Tibial artery (tissue), 4 donors: Measurements from ENCODE around the gene FNDC3B.

Experiments used
- DNase-seq, 2 donors: peaks; one replicate each; pipeline ENCODE4 v3.0.0-alpha.2; 2019
- H3K27ac ChIP-seq, 2 donors: fragments of 200-600 bp; sonication (generic) in 1 of 2; 1 replicate in 1 of 2; 2 replicates in 1 of 2; pipeline ENCODE4 v1.5.1; 2018 to 2019; ENCODE audit warnings: mild to moderate bottlenecking in 1 of 2
- H3K27me3 ChIP-seq, 2 donors: fragments of 200-600 bp; sonication (generic) in 1 of 2; one replicate each; pipeline versions ENCODE4 v1.5.1 to v1.6.0; 2016 to 2019
- H3K36me3 ChIP-seq, 3 donors: fragments of 200-600 bp; sonication (generic) in 2 of 3; one replicate each; pipeline ENCODE4 v1.5.1; 2016 to 2019; ENCODE audit warnings: mild to moderate bottlenecking in 2 of 3
- H3K4me1 ChIP-seq, 4 donors: fragments of 200-600 bp; sonication (generic) in 2 of 4; 1 replicate in 3 of 4; 2 replicates in 1 of 4; pipeline ENCODE4 v1.5.1; 2016 to 2019
- H3K4me3 ChIP-seq, 2 donors: fragments of 200-600 bp; sonication (generic) in 1 of 2; 1 replicate in 1 of 2; 2 replicates in 1 of 2; pipeline ENCODE4 v1.5.1; 2018 to 2019; ENCODE audit warnings: mild to moderate bottlenecking in 2 of 2
- H3K9me3 ChIP-seq, 3 donors: fragments of 200-600 bp; sonication (generic) in 1 of 3; one replicate each; pipeline ENCODE4 v1.5.1; 2016 to 2019
- intact Hi-C: fragments of 100-400 bp; cut with DNase I; formaldehyde crosslinking; loops from one replicate; pipeline ENCODE4 v1.15.0; 2023; ENCODE audit warnings: low total_unique reads
- TF ChIP-seq, protein P1 (sequence below), 2 experiments: fragments of 200-600 bp in 1 of 2; fragments of 450-650 bp in 1 of 2; IDR thresholded peaks; one replicate each; pipeline ENCODE4 v1.5.1; 2017 to 2019; ENCODE audit warnings: antibody characterized with exemption in 2 of 2, mild to moderate bottlenecking in 1 of 2, moderate library complexity in 1 of 2

Gene FNDC3B

DNA sequence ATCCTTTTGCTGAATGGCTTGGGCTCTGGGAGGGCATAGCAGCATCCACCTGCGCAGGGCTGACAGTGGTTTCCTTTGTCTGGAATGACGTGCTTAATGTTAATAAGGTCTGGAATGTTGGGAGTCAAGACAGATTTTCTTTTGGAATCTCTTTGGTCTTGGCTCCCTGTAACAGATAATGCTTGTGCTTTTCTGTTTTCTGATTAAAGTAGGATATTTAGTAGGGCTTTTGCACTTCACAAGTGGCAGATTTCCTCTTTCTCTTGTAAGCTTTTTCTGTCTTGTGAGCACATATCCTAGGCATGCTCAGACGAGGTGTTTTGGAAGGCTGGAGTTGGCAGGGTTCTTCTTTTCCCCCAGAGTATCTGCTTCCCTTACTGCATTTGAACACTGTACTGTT, 219.2 kb downstream of the FNDC3B start:
- TF ChIP-seq, protein P1, sequence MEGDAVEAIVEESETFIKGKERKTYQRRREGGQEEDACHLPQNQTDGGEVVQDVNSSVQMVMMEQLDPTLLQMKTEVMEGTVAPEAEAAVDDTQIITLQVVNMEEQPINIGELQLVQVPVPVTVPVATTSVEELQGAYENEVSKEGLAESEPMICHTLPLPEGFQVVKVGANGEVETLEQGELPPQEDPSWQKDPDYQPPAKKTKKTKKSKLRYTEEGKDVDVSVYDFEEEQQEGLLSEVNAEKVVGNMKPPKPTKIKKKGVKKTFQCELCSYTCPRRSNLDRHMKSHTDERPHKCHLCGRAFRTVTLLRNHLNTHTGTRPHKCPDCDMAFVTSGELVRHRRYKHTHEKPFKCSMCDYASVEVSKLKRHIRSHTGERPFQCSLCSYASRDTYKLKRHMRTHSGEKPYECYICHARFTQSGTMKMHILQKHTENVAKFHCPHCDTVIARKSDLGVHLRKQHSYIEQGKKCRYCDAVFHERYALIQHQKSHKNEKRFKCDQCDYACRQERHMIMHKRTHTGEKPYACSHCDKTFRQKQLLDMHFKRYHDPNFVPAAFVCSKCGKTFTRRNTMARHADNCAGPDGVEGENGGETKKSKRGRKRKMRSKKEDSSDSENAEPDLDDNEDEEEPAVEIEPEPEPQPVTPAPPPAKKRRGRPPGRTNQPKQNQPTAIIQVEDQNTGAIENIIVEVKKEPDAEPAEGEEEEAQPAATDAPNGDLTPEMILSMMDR (IDR thresholded peaks at IDR 0.05) = no peak
- intact Hi-C loops = loop anchor here (5.0 kb wide), 1 partner anchor 46 kb away; no protein-coding TSS in a partner anchor
- H3K27me3 ChIP-seq = no peaks in the 10 kb centered on the region
- H3K4me3 ChIP-seq = no peak overlapping the region
- no peaks in the 10 kb centered on the region for H3K9me3 ChIP-seq
- no peak for DNase-seq
- peak overlapping the region; percentile 69 to 81 for H3K27ac ChIP-seq
- H3K36me3 ChIP-seq = no peaks in the 10 kb centered on the region
- H3K4me1 ChIP-seq = peaks cover 0 to 100% (median 74%) of the 10 kb centered on the region in 4 donors

DNA sequence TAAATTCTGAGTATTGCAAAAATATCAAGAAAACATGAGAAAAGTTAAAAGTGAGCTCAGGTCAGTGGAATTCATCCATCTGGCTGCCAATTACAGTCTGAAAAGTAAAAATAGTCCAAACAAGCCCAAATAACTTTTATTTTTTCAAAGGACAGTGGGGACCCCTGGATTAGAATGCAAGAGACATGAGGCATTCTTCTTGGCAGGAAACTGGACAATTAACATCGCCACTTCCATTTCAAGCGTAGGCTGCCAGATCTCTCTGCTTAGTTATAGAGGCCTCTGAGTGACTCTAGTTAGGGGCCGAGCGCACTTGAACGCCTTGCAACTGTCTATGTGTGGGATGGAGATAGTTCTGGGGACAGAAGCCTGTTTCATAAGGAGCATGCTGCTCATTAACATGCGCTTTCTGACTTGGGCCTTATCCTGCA, 219.7 kb downstream of the FNDC3B start:
- Histone ChIP-seq H3K36me3 (no peaks in the 10 kb centered on the region), H3K4me1 (peaks cover 0 to 100% (median 74%) of the 10 kb centered on the region in 4 donors), H3K27ac (peak overlapping the region; percentile 69 to 81), H3K9me3 (no peaks in the 10 kb centered on the region), H3K4me3 (no peak overlapping the region), H3K27me3 (no peaks in the 10 kb centered on the region)
- intact Hi-C loops = loop anchor here (5.0 kb wide), 1 partner anchor 47 kb away; no protein-coding TSS in a partner anchor
- no peak for DNase-seq
- TF ChIP-seq, protein P1 (IDR thresholded peaks at IDR 0.05) = no peak

GRCh38 chr3:172259726-172260248, 220.4 kb downstream of the FNDC3B start:
- DNase-seq = no peak
- Histone ChIP-seq H3K27me3 (no peaks in the 10 kb centered on the region), H3K4me3 (no peak overlapping the region), H3K9me3 (no peaks in the 10 kb centered on the region), H3K27ac (peak overlapping the region; percentile 69 to 81), H3K36me3 (no peaks in the 10 kb centered on the region), H3K4me1 (peaks cover 0 to 96% (median 74%) of the 10 kb centered on the region in 4 donors)
- TF ChIP-seq, protein P1 (IDR thresholded peaks at IDR 0.05) = no peak
- intact Hi-C loops = loop anchor here (5.0 kb wide), 2 partner anchors 47 to 58 kb away; no protein-coding TSS in a partner anchor

GRCh38 chr3:172260381-172260780, 221.0 kb downstream of the FNDC3B start:
- no peaks in the 10 kb centered on the region for H3K27me3 ChIP-seq
- DNase-seq = no peak
- H3K4me1 ChIP-seq = peaks cover 0 to 90% (median 69%) of the 10 kb centered on the region in 4 donors
- TF ChIP-seq, protein P1 (IDR thresholded peaks at IDR 0.05) = no peak
- no peaks in the 10 kb centered on the region for H3K36me3 ChIP-seq
- H3K27ac ChIP-seq = peak overlapping the region; percentile 53 to 81
- no peaks in the 10 kb centered on the region for H3K9me3 ChIP-seq
- H3K4me3 ChIP-seq = no peak overlapping the region
- intact Hi-C loops = loop anchor here (5.0 kb wide), 1 partner anchor 57 kb away; no protein-coding TSS in a partner anchor

GRCh38 chr3:172261054-172261453, 221.7 kb downstream of the FNDC3B start:
- Histone ChIP-seq H3K4me3 (no peak overlapping the region), H3K27ac (peak overlapping the region; percentile 53 to 81), H3K27me3 (no peaks in the 10 kb centered on the region), H3K9me3 (no peaks in the 10 kb centered on the region), H3K4me1 (peaks cover 0 to 83% (median 62%) of the 10 kb centered on the region in 4 donors), H3K36me3 (no peaks in the 10 kb centered on the region)
- no peak for DNase-seq
- TF ChIP-seq, protein P1 (IDR thresholded peaks at IDR 0.05) = no peak
- intact Hi-C loops = loop anchor here (5.0 kb wide), 1 partner anchor 56 kb away; no protein-coding TSS in a partner anchor
